ENCODE results near the gene TMEM235. TPM values are rescaled to one million over a fixed set of nuclear protein-coding genes. Genes with fewer than 3 reads are reported as not detected.

TMEM235 gene
- total RNA-seq, 1 donor from 2014 or later: not detected

DNA sequence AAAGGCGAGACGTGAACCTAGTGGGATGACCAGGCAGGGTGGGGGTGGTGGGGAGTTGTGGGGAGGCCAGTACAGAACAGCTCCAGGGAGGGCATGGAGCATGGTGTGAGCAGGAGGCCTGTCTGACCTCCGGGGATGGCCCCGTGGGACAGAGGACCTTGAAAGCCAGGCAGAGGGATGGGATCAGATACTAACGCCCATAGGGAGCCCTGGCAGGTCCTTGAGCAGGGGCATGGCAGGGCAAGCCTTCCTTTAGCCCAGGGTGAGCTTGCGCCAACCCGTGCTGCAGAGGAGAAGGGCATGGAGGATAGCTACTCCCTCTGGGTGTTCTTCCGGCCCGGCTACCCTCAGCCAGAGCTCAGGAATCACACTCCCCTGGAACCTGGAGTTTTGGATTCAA is 35.3 kb downstream of the TMEM235 start:
- intact Hi-C loops (cut with DNase I): no loop called here
- no peak for DNase-seq (ENCODE audit: low spot score)

DNA sequence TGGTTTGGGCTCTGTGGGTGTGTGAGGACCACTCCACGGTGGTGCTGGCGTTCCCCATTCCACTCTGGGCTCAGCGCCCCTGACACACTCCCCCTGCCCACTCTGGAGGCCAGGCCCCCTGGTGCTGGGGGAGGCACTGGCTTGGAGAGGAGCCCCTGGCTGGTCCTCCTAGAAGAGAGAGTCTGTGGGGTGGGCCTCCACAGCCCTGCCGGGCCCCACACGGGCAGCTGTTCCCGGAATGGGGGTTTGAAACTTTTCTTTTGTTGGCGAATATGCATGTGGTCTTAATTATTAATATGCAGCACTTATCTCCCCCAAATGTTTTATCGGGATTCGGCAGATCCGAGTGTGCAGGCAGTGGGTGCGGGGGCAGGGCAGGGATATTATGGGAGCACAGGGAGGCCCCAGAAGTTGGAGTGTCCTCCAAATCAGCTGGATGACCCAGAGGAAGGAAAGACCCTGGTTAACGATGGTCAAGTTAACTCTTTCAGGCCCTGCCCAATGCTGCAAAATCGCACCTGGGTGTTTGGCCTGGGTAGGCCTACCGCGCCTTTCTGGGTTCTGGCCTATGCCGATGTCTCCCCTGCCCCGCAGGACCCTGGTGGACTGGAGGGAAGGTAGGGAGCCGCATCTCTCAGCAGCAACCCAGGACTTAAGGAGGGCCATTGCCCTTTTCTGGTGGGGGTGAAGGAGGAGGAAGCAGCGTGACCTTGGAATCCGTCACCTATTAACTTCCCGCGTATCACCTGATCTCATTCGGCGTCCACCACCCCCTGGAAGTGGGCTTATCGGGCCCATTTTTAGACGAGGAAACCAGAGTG is 36.0 kb downstream of the TMEM235 start:
- intact Hi-C loops (cut with DNase I): no loop called here
- DNase-seq (ENCODE audit: low spot score): no peak

DNA sequence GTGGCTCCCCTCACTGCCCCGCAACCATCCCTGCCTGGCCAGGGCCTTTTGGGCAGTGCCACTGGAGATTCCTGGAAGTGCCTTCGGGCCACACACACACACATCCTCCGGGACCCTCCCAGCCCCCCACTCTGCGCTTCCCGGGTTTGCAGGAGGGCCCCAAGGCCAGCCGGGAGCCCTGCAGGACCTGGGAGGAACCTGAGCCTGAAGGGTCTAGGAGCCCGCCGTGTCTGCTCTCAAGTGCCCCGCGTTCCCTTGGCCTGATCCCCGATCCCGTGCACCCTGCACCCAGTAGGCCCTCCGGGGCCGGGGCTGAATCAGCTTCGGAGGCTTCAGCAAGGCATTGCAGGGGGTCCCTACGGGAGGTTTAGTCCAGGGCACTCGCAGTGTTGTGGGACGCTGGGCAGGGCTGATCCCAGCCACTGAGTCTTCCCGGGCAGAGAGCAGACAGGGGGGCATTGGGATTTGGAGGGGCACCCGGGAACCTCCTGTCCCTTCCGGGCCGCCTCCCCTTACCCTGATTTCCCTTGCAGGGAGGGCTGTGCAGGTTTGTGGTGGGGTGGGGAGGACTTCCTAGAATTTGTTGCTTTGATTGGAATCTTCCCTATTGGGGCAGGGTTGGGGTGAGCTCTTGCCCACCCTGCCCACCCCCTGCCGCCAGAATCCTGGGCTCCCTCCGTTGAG is 36.9 kb downstream of the TMEM235 start:
- intact Hi-C loops (cut with DNase I): no loop called here

DNA sequence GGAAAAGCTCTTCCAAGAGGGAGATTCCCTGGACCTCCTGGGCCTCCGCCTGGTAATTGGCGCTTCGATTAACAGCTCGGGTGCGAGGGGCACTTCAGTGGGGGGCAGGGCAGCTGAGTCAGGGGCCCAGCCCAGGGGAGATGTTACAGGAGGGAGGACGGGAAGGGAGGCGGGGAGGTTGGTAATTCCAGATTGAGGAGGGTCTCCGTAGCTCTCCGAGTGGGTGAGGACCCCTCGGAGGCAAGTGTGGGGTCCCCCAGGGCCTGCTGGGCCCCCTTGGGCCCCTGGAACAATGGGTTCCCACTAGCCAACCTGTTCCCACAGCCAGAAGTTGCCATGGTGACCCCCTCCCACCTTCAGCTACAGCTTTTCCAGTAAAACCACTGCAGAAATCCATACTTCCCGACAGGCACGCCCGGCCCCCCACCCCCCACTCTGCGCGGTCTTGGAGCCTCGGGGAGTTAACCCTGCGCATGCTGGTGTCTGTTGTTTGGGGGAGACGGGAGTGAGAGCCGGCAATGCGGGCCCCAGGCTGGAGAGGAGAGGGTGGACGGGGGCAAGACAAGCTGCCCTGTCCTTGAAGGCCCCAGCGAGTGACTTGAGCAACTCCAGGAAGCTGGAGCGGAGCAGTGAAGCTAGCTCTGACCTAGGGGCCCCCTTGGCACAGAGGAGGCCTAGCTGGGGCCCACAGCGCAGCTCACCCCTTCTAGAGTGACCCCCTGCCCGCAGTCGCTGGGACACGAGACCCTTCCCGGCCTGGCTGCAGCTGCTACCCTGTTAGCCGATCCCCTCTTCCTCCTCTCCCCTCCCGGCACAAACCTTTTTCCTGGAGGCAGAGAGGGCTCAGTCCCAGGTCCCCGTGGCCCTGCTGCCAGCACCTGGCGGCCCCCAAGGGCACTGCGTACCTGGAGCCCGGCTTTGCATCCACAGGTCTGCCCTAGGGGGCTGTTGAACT is 37.8 kb downstream of the TMEM235 start:
- DNase-seq (ENCODE audit: low spot score): no peak
- intact Hi-C loops (cut with DNase I): no loop called here

More for the DNA sequence above, 36.9 kb downstream of the TMEM235 start:
- no peak for DNase-seq (ENCODE audit: low spot score)

DNA sequence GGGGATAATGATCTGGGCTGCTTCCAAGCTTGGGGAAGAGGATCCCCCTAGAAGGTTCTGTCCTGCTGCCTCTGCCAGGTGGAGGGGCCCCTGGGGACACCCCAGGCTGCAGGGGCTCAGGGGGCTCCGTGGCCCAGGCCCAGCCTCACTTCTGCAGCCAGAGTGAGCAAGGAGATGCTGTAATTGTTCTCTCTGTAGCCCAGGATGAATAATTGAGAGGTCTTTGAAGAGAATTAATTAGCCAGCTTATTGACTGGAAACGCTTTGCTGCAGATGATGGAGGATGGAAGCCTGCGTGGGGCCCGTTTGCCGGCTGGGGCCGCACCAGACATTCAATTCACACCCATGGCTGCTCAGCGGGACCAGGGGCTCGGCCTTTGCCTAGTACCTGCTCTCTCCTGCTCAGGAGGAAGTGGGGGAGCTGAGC is 38.5 kb downstream of the TMEM235 start:
- DNase-seq (ENCODE audit: low spot score): no peak
- intact Hi-C loops (cut with DNase I): no loop called here

DNA sequence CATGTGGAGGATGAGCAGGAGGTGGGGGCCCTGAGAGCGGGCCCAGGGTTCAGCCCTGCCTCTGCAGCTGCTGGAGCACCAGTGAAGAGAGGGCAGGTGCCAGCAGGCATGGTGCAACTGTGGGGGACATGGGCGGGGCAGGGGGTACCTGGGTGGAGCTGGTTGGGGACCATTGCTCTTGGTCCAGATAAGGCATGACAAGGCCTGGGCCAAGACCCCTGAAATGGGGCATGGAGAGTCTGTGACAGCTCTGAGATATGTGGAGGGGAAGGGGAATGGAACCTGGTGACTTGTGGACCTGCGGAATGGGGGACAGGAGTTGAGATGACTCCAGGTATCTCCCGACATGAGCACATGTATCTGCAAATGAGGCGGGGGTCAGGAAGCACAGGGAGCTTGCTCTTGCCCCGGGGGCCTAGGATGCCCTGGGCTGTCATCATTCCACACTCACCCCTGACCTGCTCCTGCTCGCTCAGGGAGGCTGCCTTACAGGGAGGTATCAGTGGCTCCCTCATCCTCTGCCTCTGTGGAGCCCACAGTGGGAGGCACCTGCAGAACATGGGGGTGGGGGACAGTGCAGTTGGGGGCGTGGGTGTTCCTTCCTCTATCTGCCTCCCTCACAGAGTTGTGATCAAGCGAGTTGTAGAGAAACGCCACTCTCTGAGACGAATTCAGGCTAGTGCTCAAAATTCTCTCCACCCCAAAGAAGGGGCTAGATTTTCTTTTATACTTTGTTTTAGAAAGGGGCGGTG is 40.2 kb downstream of the TMEM235 start:
- no peak for DNase-seq (ENCODE audit: low spot score)
- intact Hi-C loops (cut with DNase I): no loop called here

DNA sequence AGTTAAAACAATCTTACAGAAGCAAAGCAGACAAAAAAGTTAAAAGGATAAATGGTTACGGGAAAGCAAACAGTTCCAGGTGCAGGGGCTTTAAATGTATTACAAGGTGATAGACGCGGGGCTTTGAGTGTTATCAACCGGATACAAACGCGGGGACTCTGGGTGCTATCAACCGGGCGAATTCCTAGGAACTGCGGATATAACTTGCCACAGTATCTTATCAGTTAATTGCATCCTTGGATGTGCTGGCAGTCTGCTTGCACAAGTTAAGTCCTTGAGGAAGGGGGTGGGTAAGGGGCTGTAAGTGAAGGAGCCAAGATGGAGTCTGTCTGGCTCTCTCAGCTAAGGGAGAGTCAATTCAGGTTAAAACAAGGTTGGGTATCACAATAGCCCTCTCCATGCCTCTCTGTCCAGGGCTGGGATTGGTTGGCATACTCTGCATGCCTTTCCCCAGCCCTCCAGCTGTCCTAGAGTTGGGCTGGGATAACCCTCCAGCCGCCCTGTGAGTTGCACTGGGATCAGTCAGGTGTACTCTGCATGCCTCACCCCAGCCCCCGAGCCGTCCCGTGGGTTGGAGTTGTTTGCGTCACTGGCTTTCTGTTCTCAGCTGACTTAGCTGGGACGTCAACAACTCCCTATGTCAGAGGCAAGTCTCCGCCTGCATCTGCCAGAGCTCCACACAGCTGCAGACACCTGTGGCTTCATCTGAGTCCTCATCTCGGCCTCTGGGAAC is 40.9 kb downstream of the TMEM235 start:
- DNase-seq (ENCODE audit: low spot score): no peak
- intact Hi-C loops (cut with DNase I): no loop called here

DNA sequence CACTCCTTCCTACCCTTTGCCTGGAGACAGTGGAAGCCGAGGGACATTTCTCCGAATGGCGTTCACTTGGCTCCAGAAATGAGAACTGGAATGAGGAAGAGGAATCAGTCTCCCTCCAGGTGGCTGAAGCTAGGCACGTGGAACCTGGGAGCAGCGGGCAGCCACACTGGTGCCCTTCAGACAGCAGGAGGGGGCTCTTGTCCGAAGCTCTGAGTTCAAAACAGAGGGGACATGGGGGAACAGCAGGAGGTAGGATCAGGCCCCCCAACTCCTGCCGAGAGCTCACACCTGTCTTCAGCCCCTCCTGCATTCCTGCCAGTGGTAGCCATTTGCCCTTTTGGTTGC is 41.5 kb downstream of the TMEM235 start:
- DNase-seq (ENCODE audit: low spot score): no peak
- intact Hi-C loops (cut with DNase I): no loop called here

DNA sequence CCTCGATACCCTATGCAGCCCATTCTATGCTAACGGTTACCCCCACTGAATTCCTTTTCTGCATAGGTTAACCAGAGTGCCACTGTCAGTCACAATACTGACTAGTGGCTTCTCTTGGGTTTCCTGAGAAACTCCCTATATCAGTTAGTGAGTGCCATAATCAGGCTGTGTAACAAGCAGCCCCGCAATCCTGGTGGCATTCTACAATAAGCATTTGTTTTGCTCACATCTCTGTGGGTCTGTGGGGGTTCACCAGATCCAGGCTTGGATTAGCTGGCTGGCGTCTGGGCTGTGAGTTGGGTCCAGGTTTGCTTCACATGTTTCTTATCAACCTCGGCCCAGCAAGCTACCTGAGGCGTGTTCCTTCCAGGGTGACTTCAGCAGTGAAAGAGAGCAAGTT is 42.4 kb downstream of the TMEM235 start:
- intact Hi-C loops (cut with DNase I): no loop called here
- DNase-seq (ENCODE audit: low spot score): no peak

DNA sequence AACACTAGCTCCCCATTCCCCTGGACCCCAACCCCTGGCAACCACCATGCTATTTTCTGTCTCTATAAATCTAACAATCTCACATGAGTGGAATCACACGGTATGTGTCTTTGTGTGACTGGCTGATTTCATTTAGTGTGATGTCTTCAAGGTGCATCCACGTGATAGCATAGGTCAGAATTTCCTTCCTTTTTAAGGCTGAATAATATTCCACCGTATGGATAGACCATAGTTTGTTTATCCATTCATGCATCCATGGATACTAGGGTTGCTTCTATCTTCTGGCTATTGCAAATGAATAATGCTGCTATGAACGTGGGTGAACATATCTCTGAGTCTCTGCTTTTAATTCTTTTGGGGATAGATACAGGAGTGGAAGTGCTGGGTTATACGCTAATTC is 43.9 kb downstream of the TMEM235 start:
- DNase-seq (ENCODE audit: low spot score): no peak

DNA sequence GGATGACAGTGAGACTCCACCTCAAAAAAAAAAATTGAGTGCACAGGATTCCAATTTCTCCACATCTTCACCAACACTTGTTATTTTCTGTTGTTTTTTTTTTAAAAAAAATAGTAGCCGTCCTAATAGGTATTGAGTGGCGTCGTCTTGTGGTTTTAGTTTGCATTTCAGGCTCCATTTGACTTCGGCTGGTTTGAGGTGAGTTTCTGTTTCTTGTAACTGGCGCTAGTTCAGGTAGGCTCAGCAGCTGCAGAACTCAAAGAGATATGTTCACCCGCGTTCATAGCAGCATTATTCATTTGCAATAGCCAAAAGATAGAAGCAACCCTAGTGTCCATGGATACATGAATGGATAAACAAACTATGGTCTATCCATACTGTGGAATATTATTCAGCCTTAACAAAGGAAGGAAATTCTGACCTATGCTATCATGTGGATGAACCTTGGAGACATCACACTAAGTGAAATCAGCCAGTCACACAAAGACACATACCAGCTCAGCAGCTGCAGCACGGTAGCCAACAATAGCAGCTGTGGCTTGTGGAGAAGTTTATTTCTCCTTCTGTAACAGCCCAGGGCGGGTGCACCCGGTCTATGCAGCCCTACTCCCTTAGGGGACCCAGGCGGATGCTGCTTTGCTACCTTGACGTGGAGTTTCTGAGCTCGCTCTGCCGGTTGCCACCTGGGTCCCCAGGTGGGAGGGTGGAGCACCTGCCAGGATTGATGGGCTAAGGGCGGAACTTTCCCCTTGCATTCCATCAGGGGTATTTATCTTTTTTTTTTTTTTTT is 44.9 kb downstream of the TMEM235 start:
- intact Hi-C loops (cut with DNase I): no loop called here
- no peak for DNase-seq (ENCODE audit: low spot score)

More for the DNA sequence above, 43.9 kb downstream of the TMEM235 start:
- intact Hi-C loops (cut with DNase I): no loop called here

DNA sequence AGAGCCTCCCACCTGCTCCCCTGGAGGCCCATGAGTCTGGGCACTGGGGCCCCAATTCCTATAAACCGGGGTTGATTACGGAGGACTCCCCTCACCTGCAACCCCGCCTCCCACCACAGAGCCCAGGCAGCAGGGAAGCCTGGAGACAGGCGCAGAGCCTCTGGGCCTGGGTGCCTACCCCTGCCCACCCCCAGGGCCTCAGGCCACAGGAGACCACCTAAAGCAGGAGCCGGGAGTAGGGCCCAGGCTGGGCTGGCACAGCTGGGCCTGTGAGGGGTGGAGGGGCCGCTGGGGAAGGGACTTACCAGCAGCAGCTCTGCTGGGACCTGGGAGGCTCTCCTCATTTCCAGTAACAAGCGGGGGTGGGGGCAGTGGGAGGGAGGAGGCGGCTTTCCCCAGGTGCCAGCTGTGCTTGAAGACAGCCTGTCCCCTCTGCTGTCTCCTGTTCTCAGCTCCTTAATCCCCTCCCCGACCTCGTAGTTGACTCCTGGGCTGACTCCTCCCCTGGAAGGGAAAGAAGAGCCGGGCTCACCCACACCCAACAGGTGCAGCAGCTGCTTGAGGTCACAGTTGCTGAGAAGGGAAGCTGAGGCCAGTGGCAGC is 46.8 kb downstream of the TMEM235 start:
- no peak for DNase-seq (ENCODE audit: low spot score)
- intact Hi-C loops (cut with DNase I): no loop called here

DNA sequence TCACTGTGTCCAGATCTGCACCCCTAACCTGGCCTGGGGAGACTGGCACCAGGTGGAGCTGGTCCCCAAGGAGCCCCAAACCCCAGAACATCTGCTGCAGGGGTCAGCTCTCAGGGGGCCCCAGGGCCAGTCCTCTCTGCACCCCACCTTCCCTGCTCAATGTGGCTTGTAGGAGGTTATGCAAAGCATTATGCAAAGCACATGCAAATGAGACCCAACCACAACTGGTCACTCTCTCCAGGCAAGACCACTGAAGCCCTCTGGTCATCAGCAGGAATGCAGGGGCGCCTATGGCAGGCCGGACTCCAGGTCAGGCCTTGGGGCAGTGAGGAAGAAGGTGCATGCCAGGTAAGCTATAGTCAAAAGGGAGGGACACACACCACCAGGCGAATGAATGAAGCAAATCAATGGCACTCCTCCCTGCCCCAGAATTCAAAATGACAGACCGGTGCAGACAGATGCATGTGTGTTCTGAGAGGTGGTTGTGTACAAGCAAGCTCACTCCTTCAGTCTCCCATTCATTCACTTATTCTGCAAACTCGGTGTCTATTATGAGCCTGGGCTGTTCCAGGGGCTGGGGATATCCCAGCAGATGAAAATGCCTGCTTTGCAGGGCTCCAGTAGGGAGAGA is 48.0 kb downstream of the TMEM235 start:
- intact Hi-C loops (cut with DNase I): no loop called here
- DNase-seq (ENCODE audit: low spot score): no peak

DNA sequence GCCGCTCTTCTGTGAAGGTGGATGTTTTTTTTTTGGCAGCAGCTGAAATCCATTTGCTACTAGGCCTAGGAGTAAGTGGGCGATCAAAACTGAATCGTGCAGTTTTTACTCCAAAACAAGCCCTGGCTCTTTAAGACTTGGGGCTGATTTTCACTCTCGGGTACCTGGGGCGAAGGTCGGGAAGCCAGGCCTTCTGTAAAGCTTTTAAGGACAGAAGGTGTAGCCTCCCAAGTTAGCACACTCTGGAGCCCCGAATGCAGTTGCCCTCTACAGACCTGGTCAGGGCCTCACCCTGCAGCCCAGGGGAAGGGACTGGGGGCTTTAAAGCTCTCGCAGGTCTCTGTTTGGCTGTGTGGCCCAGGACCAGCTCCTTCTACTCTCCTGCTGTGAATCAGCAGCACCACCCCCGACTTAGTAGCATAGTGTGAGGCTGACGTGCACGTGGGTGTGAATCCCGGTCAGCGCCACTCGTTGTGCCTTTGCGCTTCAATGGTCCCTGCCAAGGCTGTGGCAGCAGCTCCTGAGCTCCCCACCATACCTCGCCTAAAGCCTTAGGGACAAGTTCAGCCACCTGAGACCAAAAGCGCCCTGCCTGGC is 49.9 kb downstream of the TMEM235 start:
- intact Hi-C loops (cut with DNase I): no loop called here
- no peak for DNase-seq (ENCODE audit: low spot score)

DNA sequence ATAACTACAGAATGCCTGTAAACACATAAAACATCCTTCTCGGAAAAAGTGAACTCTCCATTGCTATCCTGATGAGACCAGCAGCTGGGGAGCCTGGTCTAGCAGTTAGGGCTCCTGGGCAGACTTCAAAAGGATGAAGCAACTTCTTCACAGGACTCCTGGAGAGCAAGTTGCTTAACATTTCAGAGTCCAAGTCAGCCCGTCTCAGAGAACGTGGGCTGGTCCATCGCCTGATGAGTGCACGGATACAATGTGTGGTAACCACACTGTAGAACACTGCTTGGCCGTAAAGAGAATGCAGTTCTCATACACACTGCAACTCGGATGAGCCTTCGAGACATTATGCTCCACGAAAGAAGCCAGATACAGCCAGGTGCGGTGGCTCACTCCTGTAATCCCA is 52.7 kb downstream of the TMEM235 start:
- intact Hi-C loops (cut with DNase I): no loop called here
- DNase-seq (ENCODE audit: low spot score): no peak

DNA sequence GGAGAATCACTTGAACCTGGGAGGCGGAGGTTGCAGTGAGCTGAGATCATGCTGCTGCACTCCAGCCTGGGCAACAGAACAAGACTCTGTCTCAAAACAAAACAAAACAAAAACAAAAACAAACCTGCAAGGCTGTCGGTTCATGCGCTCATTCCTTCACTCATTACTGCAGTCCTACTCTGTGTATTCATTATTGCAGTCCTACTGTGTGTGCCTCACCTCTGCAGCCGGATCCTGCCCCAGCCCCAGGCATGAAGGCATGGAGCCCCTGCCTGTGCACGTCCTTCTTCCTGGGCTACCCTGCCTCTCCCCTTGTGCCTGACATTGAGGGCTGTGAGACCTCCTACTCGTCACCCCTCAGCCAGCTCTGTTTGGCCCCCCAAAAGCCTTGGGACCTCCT is 57.6 kb downstream of the TMEM235 start:
- intact Hi-C loops (cut with DNase I): loop anchor here (2.0 kb wide), 1 partner anchor 134 kb away; no protein-coding TSS in a partner anchor
- DNase-seq (ENCODE audit: low spot score): no peak
